Stimulated activated CD4-positive, alpha-beta T cell treated with anti-CD3 and anti-CD28 coated beads, Interleukin-12 subunit alpha, Interleukin-12 subunit beta, amount 100 ng/mL, for 4 hours (primary cell): Measurements from ENCODE around the gene CD36.

Experiments used
- DNase-seq: peaks from one replicate; pipeline ENCODE4 v3.0.0-alpha.2; 2020

Gene CD36

GRCh38 chr7:80637911-80638765 lies at the start of gene CD36:
TSS of gene CD36 (plus strand) at chr7:80638642. CDS start at chr7:80646741, 8,099 bp downstream.
- no peak for DNase-seq

- no peak for DNase-seq
Measured at GRCh38 chr7:80589631-80590030, 48.8 kb upstream of the CD36 start.

- no peak for DNase-seq
Measured at GRCh38 chr7:80591654-80592053, 46.8 kb upstream of the CD36 start.

GRCh38 chr7:80593869-80594586 lies 44.4 kb upstream of the CD36 start:
- DNase-seq, result no peak

GRCh38 chr7:80596933-80597517 lies 41.4 kb upstream of the CD36 start:
- no peak for DNase-seq

GRCh38 chr7:80597875-80598274 lies 40.6 kb upstream of the CD36 start:
- DNase-seq, result no peak

GRCh38 chr7:80600046-80600445 lies 38.4 kb upstream of the CD36 start:
- DNase-seq, result no peak

GRCh38 chr7:80601999-80602398 lies 36.4 kb upstream of the CD36 start:
- DNase-seq, result no peak

GRCh38 chr7:80603940-80604339 lies 34.5 kb upstream of the CD36 start:
- no peak for DNase-seq

GRCh38 chr7:80604436-80604835 lies 34.0 kb upstream of the CD36 start:
- DNase-seq, result no peak

GRCh38 chr7:80607136-80607535 lies 31.3 kb upstream of the CD36 start:
- DNase-seq, result no peak

- no peak for DNase-seq
Measured at GRCh38 chr7:80608336-80608735, 30.1 kb upstream of the CD36 start.

GRCh38 chr7:80609751-80610150 lies 28.7 kb upstream of the CD36 start:
- no peak for DNase-seq

GRCh38 chr7:80611353-80611752 lies 27.1 kb upstream of the CD36 start:
- DNase-seq, result no peak

GRCh38 chr7:80611779-80612178 lies 26.7 kb upstream of the CD36 start:
- DNase-seq, result no peak

- DNase-seq, result no peak
Measured at GRCh38 chr7:80612880-80613279, 25.6 kb upstream of the CD36 start.

GRCh38 chr7:80613519-80613918 lies 24.9 kb upstream of the CD36 start:
- DNase-seq, result no peak

GRCh38 chr7:80614851-80615271 lies 23.6 kb upstream of the CD36 start:
- no peak for DNase-seq

- DNase-seq, result no peak
Measured at GRCh38 chr7:80618096-80618495, 20.3 kb upstream of the CD36 start.

- no peak for DNase-seq
Measured at GRCh38 chr7:80619741-80620140, 18.7 kb upstream of the CD36 start.

- DNase-seq, result no peak
Measured at GRCh38 chr7:80622541-80622940, 15.9 kb upstream of the CD36 start.

GRCh38 chr7:80623503-80624252 lies 14.8 kb upstream of the CD36 start:
- no peak for DNase-seq

GRCh38 chr7:80624763-80625162 lies 13.7 kb upstream of the CD36 start:
- DNase-seq, result no peak
